ENCODE data around the gene SPATA45. TPM values are rescaled to one million over a fixed set of nuclear protein-coding genes. Genes with fewer than 3 reads are reported as not detected.

The SPATA45 gene
- total and polyA plus RNA-seq, 2 of the 8 experiments (the other 6 are each of a cell fraction or from before 2014, with no cell fraction given), result 0.21 to 0.65 TPM

- Histone ChIP-seq H3K14ac (ENCODE audit: insufficient read length) (no peak overlapping the region), H2AK5ac (ENCODE audit: low read depth, low read length) (no peak overlapping the region), H2BK20ac (ENCODE audit: low read length) (no peak overlapping the region), H2BK120ac (replicated peaks; ENCODE audit: low read depth, low read length) (no peak overlapping the region), H4K91ac (replicated peaks; ENCODE audit: insufficient read length, low read length) (no peak overlapping the region), H4K20me1 (replicated peaks in 1 of 2; ENCODE audit: control insufficient read depth in 1 of 2, insufficient read depth in 2 of 2, low read length in 2 of 2) (no peaks in the 10 kb centered on the region), H3K27me3 (replicated peaks in 1 of 4; ENCODE audit: control insufficient read depth in 3 of 4, extremely low read depth in 1 of 4, insufficient read depth in 3 of 4, low read length in 3 of 4) (no peaks in the 10 kb centered on the region), H3K9me3 (ENCODE audit: insufficient read depth in 2 of 2, low read depth in 1 of 2, low read length in 1 of 2) (no peaks in the 10 kb centered on the region), H3K9ac (replicated peaks in 1 of 4; ENCODE audit: extremely low read depth in 1 of 4, low read depth in 3 of 4, low read length in 3 of 4) (no peak overlapping the region), H4K8ac (ENCODE audit: extremely low read depth, insufficient read depth, low read length) (no peak overlapping the region), H3K4ac (replicated peaks; ENCODE audit: insufficient read length, low read depth, low read length) (no peak overlapping the region), H3K36me3 (ENCODE audit: control insufficient read depth in 2 of 4, insufficient read depth in 4 of 4, low read length in 3 of 4) (no peaks in the 10 kb centered on the region; a peak in 1 of 8 replicates), H3K4me2 (ENCODE audit: insufficient read depth in 1 of 2, low read depth in 2 of 2, low read length in 2 of 2) (no peak overlapping the region), H3K27ac (ENCODE audit: low read depth, low read length) (no peak overlapping the region), H2AFZ (ENCODE audit: low read length) (peak overlapping the region; percentile 34; the same call in 1 of the 2 replicates), H3K23me2 (ENCODE audit: low read depth, low read length) (no peaks in the 10 kb centered on the region), H3K79me2 (ENCODE audit: control insufficient read depth in 1 of 2, insufficient read depth in 2 of 2, low read length in 2 of 2) (no peaks in the 10 kb centered on the region), H2BK15ac (ENCODE audit: low read length) (peak overlapping the region; percentile 19; the same call in 1 of the 2 replicates), H4K5ac (ENCODE audit: insufficient read length, low read depth, low read length) (no peak overlapping the region), H3K23ac (ENCODE audit: insufficient read length) (no peak overlapping the region), H3K56ac (replicated peaks; ENCODE audit: insufficient read length, low read depth, low read length) (no peak overlapping the region), H3K4me1 (replicated peaks in 1 of 4; ENCODE audit: control insufficient read depth in 3 of 4, insufficient read depth in 4 of 4, low read length in 3 of 4) (peaks cover 0 to 2% (median 0%) of the 10 kb centered on the region in 4 experiments; a peak in 1 of 7 replicates), H2BK5ac (ENCODE audit: low read depth, low read length) (peak overlapping the region; percentile 66; the same call in 1 of the 2 replicates), H2BK12ac (ENCODE audit: low read depth, low read length) (peak overlapping the region; percentile 90; the same call in 1 of the 2 replicates), H3K18ac (ENCODE audit: extremely low read depth, low read length) (no peak overlapping the region), H3K4me3 (ENCODE audit: extremely low read depth in 1 of 4, insufficient read depth in 2 of 4, low read depth in 3 of 4, low read length in 4 of 4) (no peak overlapping the region), H3K79me1 (ENCODE audit: low read depth, low read length) (no peaks in the 10 kb centered on the region)
- FAIRE-seq (no peak), DNase-seq (ENCODE audit: low read depth in 1 of 2, low spot score in 2 of 2) (no peak)
- ChIA-PET POLR2A (ENCODE audit: partially characterized antibody) (interaction anchor here (2.0 to 2.1 kb wide), 2 partner anchors 32 to 36 kb away, joined by 4 to 7 read pairs; partner anchors contain the start of gene FLVCR1), CTCF (ENCODE audit: partially characterized antibody) (interaction anchor here (1.0 to 2.9 kb wide), 2 partner anchors 8 to 12 kb away, joined by 3 to 12 read pairs; no protein-coding TSS in a partner anchor)
- WGBS, 2 experiments (ENCODE audit: extremely low coverage in 1 of 2, insufficient coverage in 1 of 2, insufficient read length in 1 of 2, insufficient replicate concordance in 2 of 2, low coverage in 1 of 2, low lambda C conversion rate in 2 of 2, missing lambda C conversion rate in 1 of 2), result 85% methylated on average over 6 of the region's 6 CpGs; no CpG with 5 or more reads in 1 of the 2 experiments
- no peak for TF ChIP-seq SIX5 (IDR thresholded peaks at IDR 0.05; ENCODE audit: low read depth, low read length)
- TF ChIP-seq RFX5 (IDR thresholded peaks at IDR 0.05; ENCODE audit: borderline replicate concordance, low read depth, low read length), result peak; percentile 58; the same call in 1 of the 2 replicates
- TF ChIP-seq EZH2 (IDR thresholded peaks at IDR 0.05; ENCODE audit: low read depth, low read length, severe bottlenecking), result no peak
- TF ChIP-seq BACH1 (IDR thresholded peaks at IDR 0.05; ENCODE audit: low read length), result peak; percentile 27; the same call in 1 of the 2 replicates
- TF ChIP-seq ATF2 (IDR thresholded peaks at IDR 0.05; ENCODE audit: low read length), result no peak
- TF ChIP-seq E2F6 (IDR thresholded peaks at IDR 0.05), result peak; percentile 66
- TF ChIP-seq MAX (IDR thresholded peaks at IDR 0.05), result peak; percentile 36; the same call in 1 of the 2 replicates
- no peak for TF ChIP-seq CBX8 (IDR thresholded peaks at IDR 0.05; ENCODE audit: borderline replicate concordance, low read depth, low read length)
- TF ChIP-seq EGR1 (IDR thresholded peaks at IDR 0.05; ENCODE audit: borderline replicate concordance, low read depth, low read length), result no peak
Observed at GRCh38 chr1:212825798-212826452, 21.5 kb downstream of the SPATA45 start.

All from H1 (cell line).